OCI-LY3 (cell line): ENCODE data around the gene NAA30.
"Not testable (repeated sequence)": the region's sequence is repeated elsewhere in the genome, so short reads cannot be mapped to it uniquely, and the experiment has no call there.

Experiments used
- H2AFZ ChIP-seq: fragments of 200-600, 300-600 bp; shearing (Covaris generic); 2 replicates; pipeline ENCODE4 v1.6.0; 2014; ENCODE audit warnings: antibody characterized with exemption, low read depth, low read length
- H3K27ac ChIP-seq: fragments of 200-600, 300-600 bp; sonication (generic); 2 replicates; pipeline ENCODE4 v1.5.1; 2014; ENCODE audit warnings: mild to moderate bottlenecking, low read length, moderate library complexity, mixed read lengths
- H3K27me3 ChIP-seq: fragments of 200-600, 300-600 bp; sonication (generic); 2 replicates; pipeline ENCODE4 v1.6.1; 2014; ENCODE audit warnings: low read depth, low read length, mixed read lengths
- H3K36me3 ChIP-seq: fragments of 200-600, 300-600 bp; sonication (generic); replicated peaks from 2 replicates; pipeline ENCODE3; 2014; ENCODE audit warnings: low read depth, low read length, mixed read lengths
- H3K4me1 ChIP-seq: fragments of 300-600, 200-600 bp; sonication (generic); 2 replicates; pipeline ENCODE4 v1.6.1; 2014; ENCODE audit warnings: low read length, mixed read lengths
- H3K4me2 ChIP-seq: fragments of 200-600, 300-600 bp; sonication (generic); 2 replicates; pipeline ENCODE4 v1.6.1; 2014; ENCODE audit warnings: low read length, mixed read lengths
- H3K4me3 ChIP-seq: fragments of 300-600, 200-600 bp; sonication (generic); 2 replicates; pipeline ENCODE4 v1.5.1; 2014; ENCODE audit warnings: antibody characterized with exemption, mild to moderate bottlenecking, low read length, moderate library complexity
- H3K79me2 ChIP-seq: fragments of 300-600, 200-600 bp; shearing (Covaris generic); 2 replicates; pipeline ENCODE4 v1.6.1; 2014; ENCODE audit warnings: mild to moderate bottlenecking, low read length, mixed read lengths
- H3K9ac ChIP-seq: fragments of 300-600, 200-600 bp; shearing (Covaris generic); 2 replicates; pipeline ENCODE4 v1.6.0; 2014; ENCODE audit warnings: mild to moderate bottlenecking, low read length, moderate library complexity
- H3K9me3 ChIP-seq: fragments of 200-600, 300-600 bp; shearing (Covaris generic); 2 replicates; pipeline ENCODE4 v1.6.1; 2014; ENCODE audit warnings: low read length, mixed read lengths; ENCODE audit not compliant: insufficient read depth
- H4K20me1 ChIP-seq: fragments of 200-600, 300-600 bp; sonication (generic); 2 replicates; pipeline ENCODE4 v1.6.1; 2016; ENCODE audit warnings: low read length, mixed read lengths; ENCODE audit not compliant: insufficient read depth
- EZH2phosphoT487 ChIP-seq: fragments of 200-600 bp; shearing (Covaris generic); IDR thresholded peaks from 2 replicates; pipeline ENCODE4 v1.6.1; 2018; ENCODE audit warnings: antibody characterized with exemption, mixed run types, low read depth
- TF ChIP-seq, protein P1 (sequence below): fragments of 200-600, 300-600 bp; sonication (generic); IDR thresholded peaks from 2 replicates; pipeline ENCODE4 v1.5.1; 2014; ENCODE audit warnings: antibody characterized with exemption, low read length, low read depth

Gene NAA30

DNA sequence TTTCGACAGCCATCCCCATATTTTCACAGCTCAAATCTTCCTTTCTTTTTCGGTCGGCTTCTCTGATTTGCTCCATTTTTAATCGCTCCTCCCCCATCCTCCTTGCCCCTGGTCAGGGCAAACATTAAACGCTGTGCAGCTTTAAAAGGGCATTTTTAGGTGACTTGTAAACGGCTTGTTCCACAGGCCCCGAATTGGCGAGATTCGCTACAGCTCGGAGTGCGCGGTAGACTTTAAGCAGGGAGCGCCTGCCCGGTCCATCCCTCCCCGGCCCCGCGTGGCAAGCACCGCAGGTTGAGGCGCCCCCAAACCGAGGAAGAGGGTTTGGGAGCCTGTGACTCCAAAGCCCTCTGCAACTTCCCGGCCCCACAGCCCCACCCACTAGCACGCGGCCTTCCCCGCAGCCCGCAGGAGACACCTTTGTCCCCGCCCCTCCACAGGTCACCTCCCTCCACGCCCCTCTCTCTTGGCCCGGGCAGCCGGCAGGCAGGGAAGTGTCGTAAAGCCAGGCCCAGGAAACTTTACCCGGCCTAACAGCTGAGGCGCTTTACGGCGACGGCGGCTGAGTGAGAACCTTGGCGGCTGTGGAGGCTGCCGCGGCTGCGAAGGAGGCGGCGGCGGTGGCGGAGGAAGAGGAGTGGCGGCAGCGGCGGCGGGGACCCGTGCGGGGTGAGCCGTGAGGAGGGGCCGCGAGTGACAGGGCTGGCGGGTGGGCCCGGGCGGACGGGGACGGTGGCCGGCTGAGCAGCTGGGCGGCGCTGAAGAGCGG is at the start of gene NAA30:
Gene NAA30 (plus strand): TSS at position 550 of the 769 bp plus-strand sequence. CDS start 372 bp downstream, outside the sequence.
- TF ChIP-seq, protein P1, sequence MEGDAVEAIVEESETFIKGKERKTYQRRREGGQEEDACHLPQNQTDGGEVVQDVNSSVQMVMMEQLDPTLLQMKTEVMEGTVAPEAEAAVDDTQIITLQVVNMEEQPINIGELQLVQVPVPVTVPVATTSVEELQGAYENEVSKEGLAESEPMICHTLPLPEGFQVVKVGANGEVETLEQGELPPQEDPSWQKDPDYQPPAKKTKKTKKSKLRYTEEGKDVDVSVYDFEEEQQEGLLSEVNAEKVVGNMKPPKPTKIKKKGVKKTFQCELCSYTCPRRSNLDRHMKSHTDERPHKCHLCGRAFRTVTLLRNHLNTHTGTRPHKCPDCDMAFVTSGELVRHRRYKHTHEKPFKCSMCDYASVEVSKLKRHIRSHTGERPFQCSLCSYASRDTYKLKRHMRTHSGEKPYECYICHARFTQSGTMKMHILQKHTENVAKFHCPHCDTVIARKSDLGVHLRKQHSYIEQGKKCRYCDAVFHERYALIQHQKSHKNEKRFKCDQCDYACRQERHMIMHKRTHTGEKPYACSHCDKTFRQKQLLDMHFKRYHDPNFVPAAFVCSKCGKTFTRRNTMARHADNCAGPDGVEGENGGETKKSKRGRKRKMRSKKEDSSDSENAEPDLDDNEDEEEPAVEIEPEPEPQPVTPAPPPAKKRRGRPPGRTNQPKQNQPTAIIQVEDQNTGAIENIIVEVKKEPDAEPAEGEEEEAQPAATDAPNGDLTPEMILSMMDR: no peak
- no peak for TF ChIP-seq EZH2phosphoT487
- Histone ChIP-seq H3K9ac (peak within 1 kb of the TSS; percentile 88), H3K4me3 (peak within 1 kb of the TSS; percentile 82), H3K36me3 (peaks cover 15% of the 10 kb centered on the region), H2AFZ (peak within 1 kb of the TSS; percentile 71), H3K9me3 (no peaks in the 10 kb centered on the region), H3K27me3 (no peaks in the 10 kb centered on the region), H4K20me1 (peaks cover 8% of the 10 kb centered on the region), H3K27ac (peak within 1 kb of the TSS; percentile 63), H3K4me1 (peaks cover 30% of the 10 kb centered on the region), H3K4me2 (peak within 1 kb of the TSS; percentile 93), H3K79me2 (peaks cover 46% of the 10 kb centered on the region)

DNA sequence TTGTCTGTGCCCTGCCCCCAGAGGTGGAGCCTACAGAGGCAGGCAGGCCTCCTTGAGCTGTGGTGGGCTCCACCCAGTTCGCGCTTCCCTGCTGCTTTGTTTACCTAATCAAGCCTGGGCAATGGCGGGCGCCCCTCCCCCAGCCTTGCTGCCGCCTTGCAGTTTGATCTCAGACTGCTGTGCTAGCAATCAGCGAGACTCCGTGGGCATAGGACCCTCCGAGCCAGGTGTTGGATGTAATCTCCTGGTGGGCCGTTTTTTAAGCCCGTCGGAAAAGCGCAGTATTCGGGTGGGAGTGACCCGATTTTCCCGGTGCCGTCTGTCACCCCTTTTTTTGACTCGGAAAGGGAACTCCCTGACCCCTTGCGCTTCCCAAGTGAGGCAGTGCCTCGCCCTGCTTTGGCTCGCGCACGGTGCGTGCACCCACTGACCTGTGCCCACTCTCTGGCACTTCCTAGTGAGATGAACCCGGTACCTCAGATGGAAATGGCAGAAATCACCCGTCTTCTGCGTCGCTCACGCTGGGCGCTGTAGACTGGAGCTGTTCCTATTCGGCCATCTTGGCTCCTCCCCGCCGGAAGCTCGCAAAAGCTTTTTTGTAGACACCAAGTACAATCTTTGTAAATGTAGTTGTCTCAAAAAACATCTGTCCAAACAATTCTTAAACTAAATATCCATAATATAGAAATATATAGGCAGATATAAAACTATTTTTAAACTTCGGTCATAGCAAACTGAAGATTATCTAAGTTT is 46.7 kb upstream of the NAA30 start:
- H3K79me2 ChIP-seq, H3K27ac ChIP-seq, H3K4me1 ChIP-seq, H3K9ac ChIP-seq, H3K9me3 ChIP-seq, H3K27me3 ChIP-seq, H3K4me2 ChIP-seq, H3K4me3 ChIP-seq, H2AFZ ChIP-seq, H3K36me3 ChIP-seq, H4K20me1 ChIP-seq: not testable (repeated sequence)

DNA sequence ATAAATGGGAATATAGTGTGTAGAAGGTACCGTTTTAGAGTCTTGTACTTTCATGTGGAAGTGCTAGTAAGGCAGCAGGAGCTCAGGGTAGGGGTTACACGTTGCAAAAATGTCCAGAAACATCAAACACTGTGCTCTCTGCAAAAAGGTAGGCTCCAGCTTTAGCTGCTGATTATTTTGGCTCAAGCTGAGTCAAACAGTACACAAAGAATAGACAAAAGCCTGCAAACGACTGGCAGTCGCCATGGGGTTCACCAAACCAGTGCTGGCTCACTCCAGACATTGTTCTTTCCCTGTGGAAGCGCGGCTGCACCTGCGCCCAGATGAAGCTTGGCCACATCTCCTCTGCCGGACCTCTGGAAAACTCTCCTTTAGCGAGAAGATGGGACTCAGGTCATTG is 45.3 kb upstream of the NAA30 start:
- no peaks in the 10 kb centered on the region for H3K79me2 ChIP-seq
- H3K4me1 ChIP-seq: no peaks in the 10 kb centered on the region
- no peaks in the 10 kb centered on the region for H4K20me1 ChIP-seq
- H3K27me3 ChIP-seq: peaks cover 4% of the 10 kb centered on the region; the same call in 1 of the 2 replicates
- H3K9ac ChIP-seq: no peak overlapping the region
- no peaks in the 10 kb centered on the region for H3K36me3 ChIP-seq
- no peak overlapping the region for H3K4me2 ChIP-seq
- H3K27ac ChIP-seq: no peak overlapping the region
- TF ChIP-seq, protein P1: no peak
- TF ChIP-seq EZH2phosphoT487: no peak
- H2AFZ ChIP-seq: no peak overlapping the region
- no peak overlapping the region for H3K4me3 ChIP-seq
- no peaks in the 10 kb centered on the region for H3K9me3 ChIP-seq

DNA sequence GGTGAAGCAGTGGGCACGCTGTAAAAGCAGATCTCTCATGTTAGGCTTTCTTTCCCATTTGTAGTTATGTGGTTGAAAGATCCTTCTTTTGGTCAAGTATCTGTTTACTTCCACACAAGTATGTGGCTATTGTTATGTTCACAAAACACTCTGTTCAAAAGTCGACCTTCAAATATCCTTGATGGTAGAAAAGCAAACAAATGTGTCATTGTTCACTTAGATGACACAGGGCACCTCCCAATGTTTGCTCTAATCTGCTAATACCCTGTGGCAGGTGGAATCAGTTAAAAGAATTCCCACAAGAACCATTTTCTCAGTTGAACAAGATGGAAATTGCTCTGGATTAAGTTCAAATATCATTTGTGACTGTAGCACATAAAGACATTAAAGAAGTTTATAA is 43.6 kb upstream of the NAA30 start:
- TF ChIP-seq EZH2phosphoT487: no peak
- TF ChIP-seq, protein P1: no peak
- H3K79me2 ChIP-seq: no peaks in the 10 kb centered on the region
- H4K20me1 ChIP-seq: no peaks in the 10 kb centered on the region
- no peaks in the 10 kb centered on the region for H3K4me1 ChIP-seq
- H3K27me3 ChIP-seq: peaks cover 4% of the 10 kb centered on the region; the same call in 1 of the 2 replicates
- H3K27ac ChIP-seq: no peak overlapping the region
- no peaks in the 10 kb centered on the region for H3K9me3 ChIP-seq
- H3K4me3 ChIP-seq: no peak overlapping the region
- H2AFZ ChIP-seq: no peak overlapping the region
- H3K4me2 ChIP-seq: no peak overlapping the region
- no peak overlapping the region for H3K9ac ChIP-seq
- no peaks in the 10 kb centered on the region for H3K36me3 ChIP-seq
